Measurements from ENCODE around the gene VPS13D.
A peak's percentile ranks its signal among the peaks of the same experiment; 100 is the strongest.

The VPS13D gene

DNA sequence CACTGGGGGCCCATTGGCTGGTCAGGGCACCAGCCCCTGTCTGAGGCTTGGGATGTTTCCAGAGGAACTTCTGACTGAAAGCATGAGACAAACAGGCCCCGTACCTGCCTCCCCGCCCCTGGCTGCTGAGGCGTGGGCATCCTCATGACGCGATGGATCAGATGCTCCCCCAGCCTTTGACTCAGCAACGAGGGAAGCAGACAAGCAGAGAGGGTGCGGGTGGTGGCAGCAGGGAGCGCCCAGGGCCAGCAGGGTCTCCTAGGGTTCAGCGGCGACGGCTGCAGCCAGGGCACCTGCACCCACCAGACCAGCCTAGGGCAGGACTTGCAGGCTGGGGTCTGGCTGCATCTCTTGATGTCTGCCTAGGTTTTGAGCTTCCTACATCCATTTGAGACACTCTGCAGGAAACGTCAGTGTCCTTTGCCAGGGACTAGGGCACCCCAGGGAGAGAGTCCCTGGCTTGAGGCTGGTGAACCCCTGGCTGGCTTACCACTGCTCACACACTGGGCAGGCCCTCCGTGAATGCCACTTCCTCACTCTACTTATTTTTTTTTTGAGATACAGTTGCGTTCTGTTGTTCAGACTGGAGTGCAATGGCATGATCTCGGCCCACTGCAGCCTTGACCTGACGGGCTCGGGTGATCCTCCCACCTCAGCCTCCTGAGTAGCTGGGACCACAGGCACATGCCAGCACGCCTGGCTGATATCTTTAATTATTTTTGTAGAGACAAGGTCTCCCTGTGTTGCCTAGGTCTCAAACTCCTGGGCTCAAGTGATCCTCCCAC is 324.9 kb downstream of the VPS13D start:
- H3K4me3 ChIP-seq (ENCODE audit: severe bottlenecking) = no peak overlapping the region
- H3K36me3 ChIP-seq (ENCODE audit: low read depth) = no peaks in the 10 kb centered on the region
- DNase-seq (ENCODE audit: low spot score) (peak; percentile 35), ATAC-seq (ENCODE audit: low read depth) (no peak)
- H3K27ac ChIP-seq (ENCODE audit: poor library complexity, severe bottlenecking) = no peak overlapping the region
- peaks cover 3% of the 10 kb centered on the region for H3K4me1 ChIP-seq (ENCODE audit: insufficient read depth, poor library complexity, severe bottlenecking)
- H3K27me3 ChIP-seq (ENCODE audit: insufficient read depth, poor library complexity, severe bottlenecking) = no peaks in the 10 kb centered on the region
- TF ChIP-seq, protein P1, sequence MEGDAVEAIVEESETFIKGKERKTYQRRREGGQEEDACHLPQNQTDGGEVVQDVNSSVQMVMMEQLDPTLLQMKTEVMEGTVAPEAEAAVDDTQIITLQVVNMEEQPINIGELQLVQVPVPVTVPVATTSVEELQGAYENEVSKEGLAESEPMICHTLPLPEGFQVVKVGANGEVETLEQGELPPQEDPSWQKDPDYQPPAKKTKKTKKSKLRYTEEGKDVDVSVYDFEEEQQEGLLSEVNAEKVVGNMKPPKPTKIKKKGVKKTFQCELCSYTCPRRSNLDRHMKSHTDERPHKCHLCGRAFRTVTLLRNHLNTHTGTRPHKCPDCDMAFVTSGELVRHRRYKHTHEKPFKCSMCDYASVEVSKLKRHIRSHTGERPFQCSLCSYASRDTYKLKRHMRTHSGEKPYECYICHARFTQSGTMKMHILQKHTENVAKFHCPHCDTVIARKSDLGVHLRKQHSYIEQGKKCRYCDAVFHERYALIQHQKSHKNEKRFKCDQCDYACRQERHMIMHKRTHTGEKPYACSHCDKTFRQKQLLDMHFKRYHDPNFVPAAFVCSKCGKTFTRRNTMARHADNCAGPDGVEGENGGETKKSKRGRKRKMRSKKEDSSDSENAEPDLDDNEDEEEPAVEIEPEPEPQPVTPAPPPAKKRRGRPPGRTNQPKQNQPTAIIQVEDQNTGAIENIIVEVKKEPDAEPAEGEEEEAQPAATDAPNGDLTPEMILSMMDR (IDR thresholded peaks at IDR 0.05; ENCODE audit: poor library complexity, severe bottlenecking) = no peak
- no peaks in the 10 kb centered on the region for H3K9me3 ChIP-seq (ENCODE audit: severe bottlenecking)

DNA sequence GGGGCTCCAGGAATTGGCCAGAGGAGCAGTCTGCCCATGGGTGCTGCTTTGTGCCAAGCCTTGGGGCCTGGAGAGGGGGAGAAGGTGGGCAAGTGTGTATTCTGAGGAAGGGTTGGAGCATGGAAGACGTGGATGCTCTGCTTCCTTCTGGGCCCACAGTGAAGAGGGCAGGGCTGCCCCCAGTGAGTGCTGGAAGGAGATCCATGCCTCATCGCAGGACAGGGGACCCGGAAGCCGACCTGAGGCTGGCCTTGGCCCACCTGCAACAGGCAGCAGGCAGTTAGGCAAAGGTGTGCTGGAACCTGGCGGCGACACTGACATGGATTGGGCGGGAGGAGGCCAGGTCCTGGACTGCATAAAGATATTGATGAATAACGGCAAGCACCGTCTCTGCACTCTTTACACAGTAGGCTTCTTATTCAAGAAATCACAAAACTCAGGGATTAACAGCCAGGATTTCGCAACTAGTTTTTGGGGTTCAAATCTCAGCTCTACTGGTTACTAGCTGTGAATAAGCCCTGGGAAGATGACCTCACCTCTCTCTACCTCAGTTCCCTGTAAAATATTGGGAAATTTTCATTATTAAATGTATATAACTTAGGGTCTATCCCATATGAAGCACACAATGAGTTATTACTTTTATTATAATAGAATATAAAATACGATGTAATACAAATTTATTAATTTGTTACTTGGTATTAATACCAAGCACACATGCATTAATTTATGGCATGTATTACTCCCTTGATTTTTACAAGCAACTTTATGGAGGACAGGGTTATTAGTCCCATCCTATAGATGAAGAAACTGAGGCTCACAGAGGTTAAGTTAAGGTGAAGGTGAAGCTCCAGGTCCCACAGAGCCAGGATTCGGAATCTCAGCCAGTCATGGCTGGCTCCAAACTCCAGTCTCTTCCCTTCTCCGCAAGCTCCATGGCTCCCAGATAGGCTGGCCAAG is 325.9 kb downstream of the VPS13D start:
- H3K27me3 ChIP-seq (ENCODE audit: insufficient read depth, poor library complexity, severe bottlenecking) = no peaks in the 10 kb centered on the region
- no peaks in the 10 kb centered on the region for H3K36me3 ChIP-seq (ENCODE audit: low read depth)
- H3K4me3 ChIP-seq (ENCODE audit: severe bottlenecking) = no peak overlapping the region
- no peaks in the 10 kb centered on the region for H3K9me3 ChIP-seq (ENCODE audit: severe bottlenecking)
- TF ChIP-seq, protein P1 (IDR thresholded peaks at IDR 0.05; ENCODE audit: poor library complexity, severe bottlenecking) = no peak
- ATAC-seq (ENCODE audit: low read depth) (no peak), DNase-seq (ENCODE audit: low spot score) (peak; percentile 42)
- no peaks in the 10 kb centered on the region for H3K4me1 ChIP-seq (ENCODE audit: insufficient read depth, poor library complexity, severe bottlenecking)
- no peak overlapping the region for H3K27ac ChIP-seq (ENCODE audit: poor library complexity, severe bottlenecking)

DNA sequence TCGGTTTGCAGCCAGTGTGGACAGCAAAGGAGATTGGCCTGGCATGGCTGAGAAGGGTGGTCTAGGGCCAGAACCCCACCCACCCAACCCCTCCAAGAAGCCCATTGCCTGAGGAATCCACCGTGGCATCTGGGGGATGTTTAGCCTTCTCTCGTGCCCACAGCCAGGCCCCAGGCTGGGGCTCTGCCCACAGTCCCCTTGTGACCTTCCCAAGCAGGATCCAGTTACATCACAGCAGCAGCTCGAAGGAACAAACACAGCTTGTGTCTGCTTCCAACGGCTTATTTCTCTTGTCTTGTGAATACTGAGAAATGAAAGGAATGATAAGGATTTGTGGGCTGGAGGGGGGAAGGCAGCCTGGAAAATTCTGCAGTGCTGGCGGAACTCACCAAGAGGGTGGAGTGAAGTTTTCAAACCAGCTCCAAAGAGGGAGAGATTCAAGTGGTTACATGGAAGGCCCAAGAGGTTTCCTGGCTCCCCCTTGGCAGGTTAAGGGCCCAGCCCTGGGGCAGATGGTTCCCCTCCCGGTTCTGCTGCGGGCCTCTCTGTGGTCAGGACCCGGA is 326.6 kb downstream of the VPS13D start:
- Histone ChIP-seq H3K9me3 (ENCODE audit: severe bottlenecking) (no peaks in the 10 kb centered on the region), H3K4me1 (ENCODE audit: insufficient read depth, poor library complexity, severe bottlenecking) (no peaks in the 10 kb centered on the region), H3K27me3 (ENCODE audit: insufficient read depth, poor library complexity, severe bottlenecking) (no peaks in the 10 kb centered on the region), H3K36me3 (ENCODE audit: low read depth) (no peaks in the 10 kb centered on the region), H3K4me3 (ENCODE audit: severe bottlenecking) (no peak overlapping the region), H3K27ac (ENCODE audit: poor library complexity, severe bottlenecking) (no peak overlapping the region)
- peak; percentile 28 for DNase-seq (ENCODE audit: low spot score)
- TF ChIP-seq, protein P1 (IDR thresholded peaks at IDR 0.05; ENCODE audit: poor library complexity, severe bottlenecking) = no peak
- ATAC-seq (ENCODE audit: low read depth) = no peak

DNA sequence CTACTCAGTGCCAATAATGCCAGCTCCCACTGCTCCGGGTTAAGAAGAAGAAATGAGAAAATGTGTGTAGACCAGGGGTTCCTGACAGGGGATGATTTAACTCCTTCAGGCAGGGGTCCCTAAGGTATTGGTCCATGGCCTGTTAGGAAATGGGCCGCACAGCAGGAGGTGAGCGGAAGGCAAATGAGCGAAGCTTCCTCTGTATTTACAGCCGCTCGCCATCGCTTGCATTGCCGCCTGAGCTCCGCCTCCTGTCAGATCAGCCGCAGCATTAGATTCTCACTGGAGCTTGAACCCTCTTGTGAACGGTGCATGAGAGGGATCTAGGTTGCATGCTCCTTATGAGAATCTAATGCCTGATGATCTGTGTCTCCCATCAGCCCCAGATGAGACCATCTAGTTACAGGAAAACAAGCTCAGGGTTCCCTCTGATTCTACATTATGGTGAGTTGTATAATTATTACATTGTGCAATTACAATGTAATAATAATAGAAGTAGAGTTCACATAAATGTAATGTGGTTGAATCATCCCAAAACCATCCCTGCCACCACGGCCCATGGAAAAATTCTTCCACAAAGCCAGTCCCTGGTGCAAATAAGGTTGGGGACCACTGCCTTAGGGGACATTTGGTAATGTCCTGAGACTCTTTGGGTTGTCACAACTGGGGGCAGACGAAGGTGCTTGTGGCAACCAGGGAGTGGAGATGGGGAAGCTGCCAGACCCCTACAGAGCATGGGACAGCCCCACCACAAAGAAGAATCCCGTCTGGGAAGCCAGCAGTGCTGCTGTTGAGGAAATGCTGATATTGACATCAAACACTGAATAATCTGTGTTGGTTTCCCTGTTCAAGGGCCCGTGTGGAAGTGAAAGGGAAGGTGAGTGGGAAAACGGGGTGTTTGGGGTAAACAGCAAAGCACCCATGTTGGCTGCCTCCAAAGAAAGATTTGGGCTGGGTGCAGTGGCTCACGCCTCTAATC is 327.4 kb downstream of the VPS13D start:
- Histone ChIP-seq H3K4me3 (ENCODE audit: severe bottlenecking) (no peak overlapping the region), H3K27ac (ENCODE audit: poor library complexity, severe bottlenecking) (no peak overlapping the region), H3K27me3 (ENCODE audit: insufficient read depth, poor library complexity, severe bottlenecking) (no peaks in the 10 kb centered on the region), H3K36me3 (ENCODE audit: low read depth) (no peaks in the 10 kb centered on the region), H3K4me1 (ENCODE audit: insufficient read depth, poor library complexity, severe bottlenecking) (no peaks in the 10 kb centered on the region), H3K9me3 (ENCODE audit: severe bottlenecking) (no peaks in the 10 kb centered on the region)
- DNase-seq (ENCODE audit: low spot score) = peak; percentile 12
- TF ChIP-seq, protein P1 (IDR thresholded peaks at IDR 0.05; ENCODE audit: poor library complexity, severe bottlenecking) = no peak
- ATAC-seq (ENCODE audit: low read depth) = no peak
